ENCODE data around the gene ZNF19. TPM values are rescaled to one million over a fixed set of nuclear protein-coding genes. Genes with fewer than 3 reads are reported as not detected.

The ZNF19 gene
- total RNA-seq, 1 donor from 2014 or later: 7.4 TPM

- TF ChIP-seq CTCF (conservative IDR thresholded peaks at IDR 0.05): no peak
- DNase-seq (ENCODE audit: low read depth, low spot score): no peak
- no peaks in the 10 kb centered on the region for H3K9me3 Mint-ChIP-seq
- H3K36me3 Mint-ChIP-seq (ENCODE audit: low read depth): no peaks in the 10 kb centered on the region
- H3K27me3 Mint-ChIP-seq (ENCODE audit: low read depth): peaks cover 41% of the 10 kb centered on the region
- no peak overlapping the region for H3K4me3 Mint-ChIP-seq
- H3K27ac Mint-ChIP-seq (ENCODE audit: unreplicated experiment): no peak overlapping the region
- H3K4me1 Mint-ChIP-seq: peaks cover 7% of the 10 kb centered on the region
These were observed 11.8 kb upstream of the ZNF19 start for GRCh38 chr16:71500964-71501363.

- Mint-ChIP-seq H3K36me3 (ENCODE audit: low read depth) (no peaks in the 10 kb centered on the region), H3K27me3 (ENCODE audit: low read depth) (peaks cover 34% of the 10 kb centered on the region)
These were observed 10.7 kb upstream of the ZNF19 start for GRCh38 chr16:71499775-71500364.

GRCh38 chr16:71498031-71498430 is 8.9 kb upstream of the ZNF19 start:
- DNase-seq (ENCODE audit: low read depth, low spot score): no peak
- H3K36me3 Mint-ChIP-seq (ENCODE audit: low read depth): no peaks in the 10 kb centered on the region
- no peaks in the 10 kb centered on the region for H3K9me3 Mint-ChIP-seq
- TF ChIP-seq CTCF (conservative IDR thresholded peaks at IDR 0.05): no peak
- H3K4me1 Mint-ChIP-seq: no peaks in the 10 kb centered on the region
- H3K27ac Mint-ChIP-seq (ENCODE audit: unreplicated experiment): no peak overlapping the region
- peaks cover 26% of the 10 kb centered on the region for H3K27me3 Mint-ChIP-seq (ENCODE audit: low read depth)
- no peak overlapping the region for H3K4me3 Mint-ChIP-seq

More at GRCh38 chr16:71499775-71500364, 10.7 kb upstream of the ZNF19 start:
- TF ChIP-seq CTCF (conservative IDR thresholded peaks at IDR 0.05): peak; percentile 78
- no peak overlapping the region for H3K4me3 Mint-ChIP-seq
- H3K27ac Mint-ChIP-seq (ENCODE audit: unreplicated experiment): no peak overlapping the region
- peaks cover under 1% of the 10 kb centered on the region for H3K4me1 Mint-ChIP-seq
- no peaks in the 10 kb centered on the region for H3K9me3 Mint-ChIP-seq
- DNase-seq (ENCODE audit: low read depth, low spot score): peak; percentile 50

GRCh38 chr16:71493213-71493612 is 4.1 kb upstream of the ZNF19 start:
- no peaks in the 10 kb centered on the region for H3K4me1 Mint-ChIP-seq
- DNase-seq (ENCODE audit: low read depth, low spot score): no peak
- no peaks in the 10 kb centered on the region for H3K36me3 Mint-ChIP-seq (ENCODE audit: low read depth)
- peaks cover 18% of the 10 kb centered on the region for H3K27me3 Mint-ChIP-seq (ENCODE audit: low read depth)
- H3K27ac Mint-ChIP-seq (ENCODE audit: unreplicated experiment): no peak overlapping the region
- H3K9me3 Mint-ChIP-seq: no peaks in the 10 kb centered on the region
- no peak for TF ChIP-seq CTCF (conservative IDR thresholded peaks at IDR 0.05)
- no peak overlapping the region for H3K4me3 Mint-ChIP-seq

GRCh38 chr16:71492786-71493185 is 3.7 kb upstream of the ZNF19 start:
- DNase-seq (ENCODE audit: low read depth, low spot score): no peak
- Mint-ChIP-seq H3K36me3 (ENCODE audit: low read depth) (no peaks in the 10 kb centered on the region), H3K27me3 (ENCODE audit: low read depth) (peaks cover 14% of the 10 kb centered on the region), H3K4me1 (no peaks in the 10 kb centered on the region), H3K4me3 (no peak overlapping the region), H3K9me3 (no peaks in the 10 kb centered on the region), H3K27ac (ENCODE audit: unreplicated experiment) (no peak overlapping the region)
- no peak for TF ChIP-seq CTCF (conservative IDR thresholded peaks at IDR 0.05)
